GM12878 (cell line): Measurements from ENCODE around the gene TMOD2. TPM values are rescaled to one million over a fixed set of nuclear protein-coding genes. Genes with fewer than 3 reads are reported as not detected.

Source experiments
- ATAC-seq: fragments of 200-7000 bp; cut with Tn5 transposase; 3 replicates; pipeline ENCODE4 v1.9.1; 2020; ENCODE audit warnings: mild to moderate bottlenecking, moderate library complexity
- BruUV-seq: library from RNA; stranded (reverse); fragments of 400-500 nt; replicated peaks from 2 replicates; lab custom pipeline; 2021; lab: Mats Ljungman, UMichigan
- CTCF ChIA-PET: fragments of 300-600 bp; sonication (Branson Sonifier 250); formaldehyde crosslinking; extraction: SDS; loops from one replicate; lab custom pipeline; 2021; ENCODE audit warnings: inconsistent platforms; lab: Yijun Ruan, JAX
- POLR2A ChIA-PET: fragments of 350-600 bp; formaldehyde crosslinking; extraction: SDS; loops from one replicate; lab custom pipeline; 2021; ENCODE audit warnings: inconsistent platforms; lab: Charles Lee
- RAD21 ChIA-PET: fragments of 300-600 bp; sonication (Branson Sonifier 250); formaldehyde crosslinking; loops from one replicate; lab custom pipeline; 2023; ENCODE audit warnings: antibody characterized with exemption; ENCODE audit not compliant: unreplicated experiment; lab: Charles Lee
- SMC1A ChIA-PET: fragments of 300-600 bp; sonication (Branson Sonifier 250); formaldehyde crosslinking; loops from one replicate; lab custom pipeline; 2023; ENCODE audit not compliant: unreplicated experiment, uncharacterized antibody; lab: Charles Lee
- DNase-seq: peaks from one replicate; pipeline ENCODE4 v3.0.0-alpha.2; 2011; ENCODE audit warnings: low read depth, low spot score
- FAIRE-seq: peaks from 3 replicates; lab custom pipeline; 2011; peaks lifted over from hg19 to GRCh38; lab: Jason Lieb, UNC
- H2AFZ ChIP-seq: 2 replicates; pipeline ENCODE4 v1.6.0; 2011; ENCODE audit warnings: low read depth, low read length, control low read depth; ENCODE audit not compliant: control insufficient read depth
- H3K27ac ChIP-seq: 2 replicates; pipeline ENCODE4 v1.5.1; 2011; ENCODE audit warnings: control low read depth; ENCODE audit not compliant: control insufficient read depth, insufficient read depth
- H3K27me3 ChIP-seq, 2 experiments: replicated peaks in 1 of 2; 2 replicates each; pipeline versions ENCODE4 v1.6.0 to v1.6.1; 2011; ENCODE audit warnings: low read length in 1 of 2; ENCODE audit not compliant: control insufficient read depth in 2 of 2, insufficient read depth in 2 of 2
- H3K36me3 ChIP-seq, 2 experiments: 2 replicates each; pipeline ENCODE4 v1.5.1; 2011; ENCODE audit warnings: low read length in 1 of 2; ENCODE audit not compliant: control insufficient read depth in 2 of 2, insufficient read depth in 2 of 2
- H3K4me1 ChIP-seq: 2 replicates; pipeline ENCODE4 v1.6.1; 2011; ENCODE audit warnings: mild to moderate bottlenecking, low read length, moderate library complexity, mixed read lengths; ENCODE audit not compliant: control insufficient read depth, insufficient read depth
- H3K4me2 ChIP-seq: 2 replicates; pipeline ENCODE4 v1.6.0; 2011; ENCODE audit warnings: control low read depth; ENCODE audit not compliant: control insufficient read depth, insufficient read depth
- H3K4me3 ChIP-seq: fragments of 200-600 bp; sonication (generic); 2 replicates; pipeline ENCODE4 v1.5.1; 2016
- H3K79me2 ChIP-seq: 2 replicates; pipeline ENCODE4 v1.6.0; 2011; ENCODE audit warnings: low read length; ENCODE audit not compliant: control insufficient read depth, insufficient read depth
- H3K9ac ChIP-seq: 2 replicates; pipeline ENCODE4 v1.8.0; 2011; ENCODE audit warnings: low read length, control low read depth, mixed read lengths; ENCODE audit not compliant: control insufficient read depth, insufficient read depth
- H3K9me3 ChIP-seq: replicated peaks from 3 replicates; pipeline ENCODE4 v1.5.1; 2011; ENCODE audit warnings: mild to moderate bottlenecking, low read length; ENCODE audit not compliant: control insufficient read depth, insufficient read depth
- H4K20me1 ChIP-seq: 2 replicates; pipeline ENCODE4 v1.6.0; 2011; ENCODE audit not compliant: control insufficient read depth, insufficient read depth
- BACH1 ChIP-seq: fragments of 450-650 bp; IDR thresholded peaks from 2 replicates; pipeline ENCODE4 v1.6.1; 2017; ENCODE audit warnings: mild to moderate bottlenecking, borderline replicate concordance
- BCL11A ChIP-seq: IDR thresholded peaks from 2 replicates; pipeline ENCODE4 v1.6.1; 2011; ENCODE audit warnings: low read depth, low read length
- CHD1 ChIP-seq: IDR thresholded peaks from 2 replicates; pipeline ENCODE4 v1.6.1; 2012; ENCODE audit warnings: low read depth, low read length, improper control_type of control experiment
- DPF2 ChIP-seq: fragments of 450-650 bp; IDR thresholded peaks from 2 replicates; pipeline ENCODE4 v1.6.1; 2017; ENCODE audit warnings: mild to moderate bottlenecking
- ETV6 ChIP-seq, 2 experiments: fragments of 450-650 bp in 1 of 2; IDR thresholded peaks in 1 of 2; conservative IDR thresholded peaks in 1 of 2; 2 replicates each; pipeline ENCODE4 v1.6.1; 2014; ENCODE audit warnings: antibody characterized with exemption in 1 of 2, borderline replicate concordance in 1 of 2, low read depth in 1 of 2, mild to moderate bottlenecking in 1 of 2, moderate library complexity in 1 of 2
- FOXK2 ChIP-seq: fragments of 450-650 bp; IDR thresholded peaks from 2 replicates; pipeline ENCODE4 v1.6.1; 2017; ENCODE audit warnings: mild to moderate bottlenecking, moderate library complexity
- HDGF ChIP-seq: fragments of 450-650 bp; IDR thresholded peaks from 2 replicates; pipeline ENCODE4 v1.6.1; 2016; ENCODE audit warnings: antibody characterized with exemption
- JUND ChIP-seq: IDR thresholded peaks from 2 replicates; pipeline ENCODE4 v1.6.1; 2012; ENCODE audit warnings: low read depth, mild to moderate bottlenecking, low read length, improper control_type of control experiment, moderate library complexity
- KDM1A ChIP-seq: fragments of 200-600 bp; sonication (generic); IDR thresholded peaks from 2 replicates; pipeline ENCODE4 v1.6.1; 2016; ENCODE audit warnings: borderline replicate concordance
- MLLT1 ChIP-seq: fragments of 450-650 bp; IDR thresholded peaks from 2 replicates; pipeline ENCODE4 v1.6.1; 2016; ENCODE audit warnings: mild to moderate bottlenecking
- MTA2 ChIP-seq: fragments of 450-650 bp; IDR thresholded peaks from 2 replicates; pipeline ENCODE4 v1.6.1; 2016; ENCODE audit warnings: low read depth, mild to moderate bottlenecking, moderate library complexity
- MTA3 ChIP-seq: IDR thresholded peaks from 2 replicates; pipeline ENCODE4 v1.6.1; 2012; ENCODE audit warnings: low read length, inconsistent platforms, borderline replicate concordance
- NR2C1 ChIP-seq: fragments of 450-650 bp; IDR thresholded peaks from 2 replicates; pipeline ENCODE4 v1.6.1; 2017; ENCODE audit warnings: antibody characterized with exemption, mild to moderate bottlenecking, moderate library complexity
- STAT1 ChIP-seq: fragments of 450-650 bp; conservative IDR thresholded peaks from 2 replicates; pipeline ENCODE4 v1.6.1; 2014; ENCODE audit warnings: antibody characterized with exemption, mild to moderate bottlenecking
- WGBS: methylation state at CpG from one replicate; pipeline ENCODE4 v1.1.6; 2016; ENCODE audit warnings: low lambda C conversion rate; ENCODE audit not compliant: insufficient replicate concordance, insufficient coverage; ENCODE audit errors: missing lambda C conversion rate; 5-methylcytosine and 5-hydroxymethylcytosine counted together
- in situ Hi-C: fragments of 300-500 bp; cut with MboI; formaldehyde crosslinking; loops from 9 replicates; pipeline ENCODE4 v1.14.3; 2018; ENCODE audit warnings: mixed read lengths
- intact Hi-C: fragments of 100-400 bp; cut with micrococcal nuclease; formaldehyde crosslinking; loops from one replicate; pipeline ENCODE4 v1.14.2; 2022; ENCODE audit not compliant: unreplicated experiment
- polyA plus RNA-seq, 11 experiments: library from polyadenylated mRNA; depleted of rRNA in 4 of 11; unstranded in 6 of 11; stranded (reverse) in 5 of 11; fragments of >200 nt; fragmentation: Nextera tagmentation in 4 of 11; fragmentation: Illumina TruSeq in 1 of 11; extraction: Ambion mirVana in 4 of 11; extraction: Trizol in 1 of 11; gene quantifications; 1 replicate in 1 of 11; 2 replicates in 10 of 11; pipeline versions ENCODE4 v1.2.1 to v1.2.3, GENCODE V29; 2011 to 2016; ENCODE audit warnings: inconsistent platforms in 2 of 11, missing spikeins in 2 of 11, low read depth in 1 of 11
- total RNA-seq, 4 experiments: library from RNA; depleted of rRNA in 3 of 4; stranded (reverse); fragments of >200 nt in 3 of 4; fragmentation: Illumina TruSeq in 1 of 4; extraction: Trizol in 1 of 4; gene quantifications; 2 replicates each; pipeline versions ENCODE4 v1.2.1 to v1.2.3, GENCODE V29; 2013 to 2021

Gene TMOD2
- total and polyA plus RNA-seq, 10 of the 15 experiments (the other 5 are each of a cell fraction or from before 2014, with no cell fraction given), result 0.61 to 15.2 (median 6.3) TPM

- in situ Hi-C loops (no loop called here), intact Hi-C loops (no loop called here)
- TF ChIP-seq DPF2 (no peak), HDGF (no peak), NR2C1 (no peak), ETV6 (conservative IDR thresholded peaks at IDR 0.05 in 1 of 2, IDR thresholded peaks at IDR 0.05 in 1 of 2; ENCODE audit: borderline replicate concordance in 1 of 2, low read depth in 1 of 2) (no peak), BACH1 (no peak), MLLT1 (no peak), KDM1A (no peak), FOXK2 (no peak), MTA2 (no peak), BCL11A (no peak), JUND (no peak), STAT1 (no peak), MTA3 (no peak), CHD1 (no peak)
- Histone ChIP-seq H2AFZ (no peak overlapping the region), H3K4me1 (peaks cover 27% of the 10 kb centered on the region), H3K36me3 (no peaks in the 10 kb centered on the region; a peak in 1 of 4 replicates), H3K9ac (no peak overlapping the region), H3K27ac (no peak overlapping the region), H3K79me2 (peaks cover 91% of the 10 kb centered on the region), H3K27me3 (no peaks in the 10 kb centered on the region), H4K20me1 (no peaks in the 10 kb centered on the region), H3K9me3 (no peaks in the 10 kb centered on the region), H3K4me2 (no peak overlapping the region), H3K4me3 (no peak overlapping the region)
- ChIA-PET CTCF (interaction anchor here (1.1 to 2.9 kb wide), 7 partner anchors 9 to 294 kb away, joined by 3 to 13 read pairs (median 4); no protein-coding TSS in a partner anchor), SMC1A (interaction anchor here (0.7 to 6.5 kb wide), 6 partner anchors 9 to 39 kb away, joined by 3 to 44 read pairs (median 4); no protein-coding TSS in a partner anchor), POLR2A (interaction anchor here (0.8 to 1.4 kb wide), 2 partner anchors 9 kb away, joined by 3 to 8 read pairs; no protein-coding TSS in a partner anchor), RAD21 (interaction anchor here (1.0 to 1.5 kb wide), 3 partner anchors 9 to 15 kb away, joined by 3 to 4 read pairs (median 3); no protein-coding TSS in a partner anchor)
- ATAC-seq (no peak), DNase-seq (no peak), FAIRE-seq (no peak)
- 96% methylated on average over 4 of the region's 4 CpGs for WGBS
- no TSS peak for BruUV-seq
These were observed 93.5 kb downstream of the TMOD2 start for GRCh38 chr15:51844747-51845426.
